Panc1 (cell line): ENCODE measurements around the gene WSCD1.

ENCODE experiments used
- CTCF ChIP-seq: fragments of 450-650 bp; IDR thresholded peaks from 2 replicates; pipeline ENCODE4 v1.5.1; 2017; ENCODE audit warnings: mild to moderate bottlenecking
- POLR2AphosphoS5 ChIP-seq: IDR thresholded peaks from 2 replicates; pipeline ENCODE4 v1.6.1; 2012; ENCODE audit warnings: mild to moderate bottlenecking, low read depth, low read length, moderate library complexity
- REST ChIP-seq, 2 experiments: IDR thresholded peaks; 2 replicates each; pipeline ENCODE4 v1.6.1; 2011 to 2012; ENCODE audit warnings: low read depth in 2 of 2, control low read depth in 1 of 2, low read length in 1 of 2, mild to moderate bottlenecking in 1 of 2, moderate library complexity in 1 of 2; ENCODE audit not compliant: insufficient read depth in 1 of 2

DNA sequence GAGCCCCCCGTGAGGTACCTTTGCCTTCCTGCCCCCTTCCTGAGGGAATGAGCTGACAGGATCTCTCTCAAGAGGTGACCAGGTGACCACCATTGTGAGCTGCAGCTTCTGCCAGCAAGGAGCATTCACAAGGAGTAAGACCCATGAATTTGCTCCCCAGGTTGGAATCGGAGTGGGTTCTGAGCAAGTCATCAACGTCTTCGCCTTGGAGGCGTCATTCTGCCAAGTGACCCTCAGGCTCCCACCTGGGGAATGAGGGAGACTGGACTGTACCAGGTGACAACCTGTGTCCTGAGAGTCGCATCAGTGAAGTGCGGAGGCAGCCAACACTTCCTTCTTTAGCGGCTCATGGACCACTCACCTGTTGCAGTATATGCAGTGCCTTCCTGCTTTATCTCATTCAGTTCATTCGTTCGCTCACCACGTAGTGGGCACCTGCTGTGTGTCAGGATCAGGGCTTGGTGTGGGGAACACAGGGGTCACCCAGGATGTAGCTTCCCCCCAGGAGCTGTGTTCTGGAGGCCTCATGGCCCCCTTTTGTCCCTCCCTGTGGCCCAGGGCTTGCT, 22.8 kb downstream of the WSCD1 start:
- TF ChIP-seq CTCF (no peak), POLR2AphosphoS5 (no peak), REST (IDR thresholded peaks at IDR 0.05; ENCODE audit: insufficient read depth in 1 of 2, low read depth in 2 of 2, low read length in 1 of 2) (no peak)
